HG03039 (cell line): ENCODE data around the gene KIRREL3.

Experiments
- ATAC-seq: cut with Tn5 transposase; IDR thresholded peaks from one replicate; pipeline ENCODE4 v1.9.1; 2021; ENCODE audit warnings: mild to moderate bottlenecking, moderate library complexity; ENCODE audit not compliant: unreplicated experiment

The KIRREL3 gene

GRCh38 chr11:126797457-126798169 lies 203.0 kb downstream of the KIRREL3 start:
- ATAC-seq, result no peak

DNA sequence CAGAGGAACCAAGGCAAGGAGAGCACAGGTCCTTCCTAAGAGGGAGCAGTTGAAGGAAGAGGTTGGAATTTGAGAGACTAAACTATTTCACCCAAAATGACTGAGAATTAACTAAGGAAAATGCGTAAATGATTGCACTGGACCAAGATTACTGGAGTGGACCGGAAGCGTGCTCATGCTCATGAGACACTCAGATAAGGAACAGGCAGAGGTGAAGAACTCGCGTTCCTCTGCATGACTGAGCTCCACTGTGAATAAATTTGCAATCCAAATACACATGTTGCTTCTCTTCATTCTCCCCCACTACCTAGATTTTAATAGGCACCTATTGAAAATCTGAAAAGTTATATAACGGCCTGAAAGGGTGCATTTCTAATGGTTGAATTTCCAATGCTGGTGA lies 207.0 kb downstream of the KIRREL3 start:
- no peak for ATAC-seq

- ATAC-seq, result no peak
These were observed 208.6 kb downstream of the KIRREL3 start for GRCh38 chr11:126791991-126792390.

GRCh38 chr11:126791446-126791845 lies 209.1 kb downstream of the KIRREL3 start:
- no peak for ATAC-seq

DNA sequence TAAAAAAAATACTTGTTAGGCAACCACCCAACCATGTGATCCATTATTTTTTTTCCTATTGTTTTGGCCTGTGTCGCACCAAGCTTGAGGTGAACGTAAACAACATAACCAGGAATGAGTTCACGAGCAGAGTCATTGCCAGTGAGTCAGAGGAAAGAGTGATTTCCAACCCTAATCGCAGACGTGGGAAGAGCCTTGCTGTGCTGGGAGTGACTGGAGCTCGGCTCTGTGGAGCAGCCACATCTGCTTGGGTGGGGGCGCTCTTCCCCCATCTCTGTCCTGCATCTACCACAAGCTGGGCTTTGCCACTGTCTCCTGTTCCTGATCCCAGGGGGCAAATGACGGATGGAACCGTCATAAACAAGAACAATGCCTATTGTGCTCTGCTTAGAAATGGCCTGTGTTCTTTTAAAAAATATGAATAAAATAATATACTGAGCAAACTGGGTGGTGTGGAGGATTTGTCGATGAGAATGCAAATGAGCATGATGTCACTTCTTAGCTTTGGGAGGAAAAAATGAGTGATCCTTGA lies 210.0 kb downstream of the KIRREL3 start:
- no peak for ATAC-seq

DNA sequence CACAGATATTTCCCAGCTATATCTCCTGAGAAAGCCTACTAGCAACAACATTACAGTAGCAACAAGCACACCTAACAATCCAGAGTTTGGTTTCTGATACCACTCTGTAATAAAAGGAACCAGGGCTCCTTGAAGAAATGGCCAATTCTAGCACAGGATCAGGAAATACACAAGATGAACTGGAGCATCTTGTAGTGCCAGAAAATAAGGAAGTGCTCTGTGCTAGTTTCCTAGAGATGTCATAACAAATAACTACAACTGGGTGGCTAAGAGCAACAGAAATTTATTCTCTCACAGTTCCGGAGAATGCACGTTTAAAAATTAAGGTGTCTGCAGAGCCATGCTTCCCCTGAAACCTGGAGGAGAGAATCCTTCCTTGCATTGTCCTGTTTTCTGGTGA lies 217.8 kb downstream of the KIRREL3 start:
- ATAC-seq, result no peak

DNA sequence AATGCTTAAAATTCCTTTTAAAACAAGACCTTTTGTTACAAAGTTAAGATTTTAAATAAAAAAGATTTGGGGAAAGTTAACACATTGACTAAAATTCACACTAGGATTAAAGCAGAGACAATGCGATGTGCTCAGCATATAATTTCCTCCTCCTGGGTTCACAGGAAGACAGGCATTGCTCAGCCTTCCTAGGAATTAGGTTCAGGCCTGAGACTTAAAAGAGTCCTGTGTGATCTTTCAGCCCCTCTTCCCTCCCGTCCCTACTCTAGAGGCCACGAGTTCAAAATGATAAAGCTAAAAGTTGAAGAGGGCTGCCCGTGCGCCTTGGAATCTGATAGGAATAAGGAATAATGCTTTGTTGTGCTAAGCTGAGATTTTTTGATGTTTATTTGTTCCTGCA lies 218.6 kb downstream of the KIRREL3 start:
- no peak for ATAC-seq

- ATAC-seq, result no peak
These were observed 224.5 kb downstream of the KIRREL3 start for GRCh38 chr11:126776119-126776518.

DNA sequence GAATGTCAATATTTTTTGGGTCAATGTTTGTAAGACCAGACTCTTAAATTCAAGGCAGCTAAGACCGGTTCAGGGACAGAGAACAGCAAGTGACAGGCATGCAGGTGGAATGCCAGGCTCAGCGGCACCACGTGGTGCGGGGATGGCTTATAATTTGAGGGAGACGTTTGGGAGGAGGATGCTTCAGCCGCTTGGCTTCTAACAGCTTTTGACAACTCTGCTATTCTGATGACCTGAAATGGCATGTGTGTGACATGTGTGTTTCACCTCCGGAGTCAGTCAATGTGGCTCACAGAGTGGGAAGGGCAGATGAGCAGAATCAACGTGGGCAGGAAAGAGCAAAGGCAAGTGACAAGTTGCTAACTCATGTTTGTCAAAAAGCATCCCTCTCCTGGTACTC lies 228.3 kb downstream of the KIRREL3 start:
- no peak for ATAC-seq

DNA sequence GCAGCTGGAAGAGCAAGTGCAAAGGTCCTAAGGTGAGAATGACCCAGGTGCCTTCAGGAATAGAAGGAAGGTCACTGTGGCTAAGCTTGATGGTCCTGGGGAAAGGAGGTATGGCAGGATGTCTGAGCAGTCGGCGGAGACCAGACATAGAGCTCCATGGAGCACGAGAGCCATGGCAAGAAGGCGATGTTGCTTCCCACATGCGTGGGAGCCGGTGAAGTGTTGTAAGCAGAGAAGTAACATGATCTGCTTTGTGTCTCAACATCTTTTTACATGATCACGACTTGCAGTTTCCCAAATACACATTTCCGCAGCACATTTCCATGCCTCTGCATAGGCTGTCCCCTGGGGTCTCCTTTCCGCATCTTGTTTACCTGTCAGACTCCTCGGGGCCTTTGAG lies 231.9 kb downstream of the KIRREL3 start:
- no peak for ATAC-seq

GRCh38 chr11:126766440-126766839 lies 234.1 kb downstream of the KIRREL3 start:
- no peak for ATAC-seq

DNA sequence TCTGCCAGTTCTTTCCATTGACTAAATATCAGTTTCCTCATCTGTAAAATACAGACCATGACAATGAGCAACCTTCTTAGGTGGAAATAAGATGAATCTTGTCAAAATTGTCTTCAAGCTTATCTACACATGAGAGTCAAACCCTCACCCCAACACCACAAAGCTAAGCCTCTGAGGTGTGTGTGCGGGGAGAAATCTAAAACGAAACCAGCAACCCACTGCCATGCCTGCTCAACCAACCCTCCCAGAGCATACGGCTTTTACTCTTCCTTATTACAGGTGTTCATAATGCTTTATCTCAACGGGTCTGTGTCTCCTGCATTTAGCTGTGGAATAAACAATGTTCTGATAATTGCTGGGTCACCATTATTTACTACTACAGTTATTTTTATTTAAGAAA lies 235.4 kb downstream of the KIRREL3 start:
- no peak for ATAC-seq

DNA sequence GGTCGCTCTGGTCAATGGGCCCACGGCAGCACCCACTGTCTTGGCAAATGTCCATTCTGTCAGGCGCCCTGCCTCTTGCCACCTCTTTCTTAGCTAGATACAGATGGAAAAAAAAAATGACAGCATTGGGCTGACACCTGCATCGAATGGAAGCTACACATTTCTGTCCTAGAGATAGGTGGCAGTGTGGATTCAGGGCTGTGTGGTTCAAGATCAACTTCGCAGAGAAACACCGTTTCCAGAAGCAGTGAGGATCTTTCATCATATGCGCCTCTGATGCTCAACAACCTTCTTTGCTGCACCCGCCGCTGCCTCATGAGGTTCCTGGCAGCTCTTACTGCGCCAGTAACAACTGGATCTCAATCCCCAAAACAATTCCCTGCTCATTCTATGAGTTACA lies 236.3 kb downstream of the KIRREL3 start:
- ATAC-seq, result no peak

DNA sequence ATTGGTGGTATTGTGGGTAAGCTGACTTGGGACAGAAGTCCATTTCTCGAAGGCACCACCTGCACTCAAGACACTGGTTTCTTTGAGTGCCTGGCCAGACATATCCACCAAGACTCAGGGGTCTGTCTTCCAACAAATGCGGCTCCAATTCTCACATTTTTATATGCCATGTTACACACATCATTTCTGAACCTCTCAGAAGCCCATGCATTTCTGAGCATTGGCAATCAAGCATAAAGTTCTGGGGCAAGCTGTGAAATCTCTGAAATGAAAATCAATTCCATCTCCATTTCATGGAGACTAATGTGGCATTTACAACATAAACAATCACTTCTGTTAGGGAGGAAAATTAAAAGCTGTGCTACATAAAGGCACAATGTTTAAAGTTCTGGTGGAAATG lies 243.7 kb downstream of the KIRREL3 start:
- ATAC-seq, result no peak

DNA sequence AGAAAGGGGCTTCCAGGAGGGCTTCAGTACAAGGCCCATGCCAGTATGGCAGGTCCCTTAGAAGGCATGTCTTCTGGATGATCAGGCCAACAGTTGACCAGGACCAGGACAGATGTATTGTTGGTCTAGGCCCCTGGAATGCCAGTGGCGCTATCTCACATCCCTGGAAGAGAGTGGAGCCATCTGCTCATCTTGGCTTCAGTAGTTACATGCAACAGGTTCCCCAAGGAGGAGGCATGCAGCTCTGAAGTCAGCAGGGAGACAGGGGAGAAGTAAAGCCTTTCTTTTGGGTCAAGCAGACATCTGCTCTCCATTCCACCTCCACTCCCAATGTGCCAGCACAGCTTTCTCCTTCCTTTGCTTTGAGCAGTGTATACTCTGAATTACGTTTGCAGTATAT lies 244.1 kb downstream of the KIRREL3 start:
- ATAC-seq, result no peak

DNA sequence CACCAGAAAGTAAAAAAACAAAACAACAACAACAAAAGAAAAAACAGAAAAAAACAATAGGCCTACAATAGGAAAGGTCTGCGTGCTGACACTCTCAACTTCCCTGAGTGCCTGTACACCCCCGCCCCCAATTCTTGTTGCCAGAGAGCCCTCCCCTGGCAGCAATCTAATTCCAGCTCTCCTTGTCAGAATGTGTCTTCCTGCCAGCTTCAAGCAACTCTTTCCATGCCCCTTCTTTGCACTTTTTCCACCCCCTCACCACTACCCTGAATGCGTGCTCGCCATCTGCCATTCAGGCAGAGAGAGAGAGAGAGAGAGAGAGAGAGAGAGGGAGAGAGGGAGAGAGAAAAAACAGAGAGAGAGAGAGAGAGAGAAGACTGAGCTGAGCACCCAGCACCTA lies 245.0 kb downstream of the KIRREL3 start:
- ATAC-seq, result no peak

- ATAC-seq, result no peak
These were observed 245.8 kb downstream of the KIRREL3 start for GRCh38 chr11:126754591-126755426.

GRCh38 chr11:126753990-126754389 lies 246.6 kb downstream of the KIRREL3 start:
- ATAC-seq, result no peak

DNA sequence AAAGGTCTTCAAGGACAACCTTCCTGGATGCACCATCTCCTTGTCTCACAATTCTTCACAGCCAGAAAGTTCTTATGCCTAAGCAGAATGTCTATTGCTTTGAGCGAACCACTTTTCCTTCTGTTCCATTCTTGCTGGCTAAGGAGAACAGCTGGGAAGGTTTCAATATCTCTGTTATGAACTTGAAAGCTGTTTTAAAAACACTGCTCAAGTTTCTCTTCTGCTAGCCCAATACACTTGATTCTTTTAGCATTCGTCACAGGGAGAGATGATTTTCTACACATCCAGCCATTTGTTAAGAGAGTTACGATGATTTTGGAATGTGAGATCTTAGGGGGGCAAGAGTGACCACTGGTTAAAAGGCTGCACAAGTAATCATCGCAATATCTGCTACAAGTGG lies 249.3 kb downstream of the KIRREL3 start:
- no peak for ATAC-seq

DNA sequence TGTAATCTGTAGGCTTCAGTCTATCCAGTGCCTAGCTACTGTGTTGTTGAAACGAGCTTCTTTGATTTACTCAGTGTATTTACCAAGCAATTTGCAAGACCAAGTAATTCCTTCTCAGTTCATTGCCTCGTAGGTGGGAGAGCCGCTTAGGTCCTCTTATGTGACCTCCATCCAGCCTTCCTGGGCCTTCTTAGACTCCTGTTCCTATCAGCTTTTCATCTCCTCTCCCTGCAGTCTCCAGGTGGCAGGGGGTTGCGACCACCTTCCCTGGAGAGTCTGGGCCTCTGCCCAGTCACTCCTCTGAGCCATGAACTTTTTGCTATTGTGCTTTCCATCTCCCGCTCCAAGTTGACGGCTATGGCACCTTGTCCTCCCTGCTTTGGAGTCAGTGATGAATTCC lies 251.8 kb downstream of the KIRREL3 start:
- ATAC-seq, result no peak

- no peak for ATAC-seq
These were observed 252.3 kb downstream of the KIRREL3 start for GRCh38 chr11:126748100-126748791.

DNA sequence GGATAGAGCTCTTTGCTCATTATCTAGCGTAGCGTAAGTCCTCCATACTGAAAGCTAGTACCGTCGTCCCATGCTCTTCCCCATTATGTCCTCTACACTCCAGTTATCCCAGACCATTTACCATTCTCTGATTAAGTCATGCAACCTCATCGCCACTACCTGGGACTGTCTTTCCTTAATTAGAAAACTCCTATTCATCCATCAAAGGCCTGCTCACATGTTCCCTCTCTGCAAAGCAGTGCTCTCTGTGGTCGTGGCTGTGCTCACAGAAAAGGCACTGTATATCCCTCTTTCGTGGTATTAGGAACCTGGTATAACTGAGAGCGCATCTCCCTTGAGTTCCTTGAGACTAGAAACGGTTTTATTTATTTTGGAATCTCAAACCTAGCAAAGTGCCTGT lies 253.3 kb downstream of the KIRREL3 start:
- no peak for ATAC-seq
